Activated CD4-positive, alpha-beta T cell treated with anti-CD3 and anti-CD28 coated beads, Interleukin-2, amount 50 U/mL, for 4 hours (primary cell): Measurements from ENCODE around the gene PCDHB16.
"Not testable (repeated sequence)": the region's sequence is repeated elsewhere in the genome, so short reads cannot be mapped to it uniquely, and the experiment has no call there.

ENCODE experiments used
- DNase-seq, 2 experiments: peaks; one replicate each; pipeline ENCODE4 v3.0.0-alpha.2; 2020

PCDHB16 gene

DNA sequence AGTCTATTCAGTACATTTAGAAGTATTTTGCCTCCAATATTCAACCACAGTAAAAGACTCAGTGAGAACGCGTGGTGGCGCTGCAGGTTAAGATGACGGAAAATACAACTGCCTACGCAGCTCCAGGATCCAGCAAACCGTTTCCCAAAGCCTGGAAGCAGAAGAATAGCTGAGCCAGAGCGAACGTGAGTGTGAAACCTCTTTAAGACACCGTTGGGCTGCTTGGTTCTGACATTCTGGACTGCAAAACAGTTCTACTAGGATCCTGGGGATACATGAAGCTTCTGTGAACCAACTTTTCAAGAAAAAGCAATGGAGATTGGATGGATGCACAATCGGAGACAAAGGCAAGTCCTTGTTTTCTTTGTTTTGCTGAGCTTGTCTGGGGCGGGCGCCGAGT is at the start of gene PCDHB16:
Gene PCDHB16 (plus strand): TSS at position 140 of the 400 bp plus-strand sequence. CDS start 173 bp downstream, at position 313.
- no peak for DNase-seq

DNA sequence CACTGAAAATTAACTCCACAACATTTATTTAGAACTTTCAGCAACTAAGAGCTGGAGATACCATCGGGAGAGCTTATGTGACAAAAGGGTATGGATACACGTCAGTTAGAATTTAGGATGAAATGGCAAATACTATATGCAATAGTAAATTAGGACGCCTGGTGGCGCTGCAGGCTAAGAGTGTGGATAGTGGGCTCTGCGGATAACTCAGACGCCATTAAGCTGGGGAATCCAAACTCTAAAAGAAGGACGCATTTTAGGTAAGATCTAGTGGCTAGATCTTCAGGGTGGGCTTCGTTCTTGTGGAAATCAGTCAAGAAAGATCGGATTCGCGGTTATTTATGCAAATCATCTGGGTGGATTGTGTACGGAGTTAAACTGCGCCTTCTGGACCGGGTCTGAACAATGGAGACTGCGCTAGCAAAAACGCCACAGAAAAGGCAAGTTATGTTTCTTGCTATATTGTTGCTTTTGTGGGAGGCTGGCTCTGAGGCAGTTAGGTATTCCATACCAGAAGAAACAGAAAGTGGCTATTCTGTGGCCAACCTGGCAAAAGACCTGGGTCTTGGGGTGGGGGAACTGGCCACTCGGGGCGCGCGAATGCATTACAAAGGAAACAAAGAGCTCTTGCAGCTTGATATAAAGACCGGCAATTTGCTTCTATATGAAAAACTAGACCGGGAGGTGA is 47.0 kb upstream of the PCDHB16 start, which contains the start of gene PCDHB5:
Gene PCDHB5 (plus strand): TSS at position 177 of the 688 bp plus-strand sequence. CDS start 229 bp downstream, at position 406.
- DNase-seq: no peak

DNA sequence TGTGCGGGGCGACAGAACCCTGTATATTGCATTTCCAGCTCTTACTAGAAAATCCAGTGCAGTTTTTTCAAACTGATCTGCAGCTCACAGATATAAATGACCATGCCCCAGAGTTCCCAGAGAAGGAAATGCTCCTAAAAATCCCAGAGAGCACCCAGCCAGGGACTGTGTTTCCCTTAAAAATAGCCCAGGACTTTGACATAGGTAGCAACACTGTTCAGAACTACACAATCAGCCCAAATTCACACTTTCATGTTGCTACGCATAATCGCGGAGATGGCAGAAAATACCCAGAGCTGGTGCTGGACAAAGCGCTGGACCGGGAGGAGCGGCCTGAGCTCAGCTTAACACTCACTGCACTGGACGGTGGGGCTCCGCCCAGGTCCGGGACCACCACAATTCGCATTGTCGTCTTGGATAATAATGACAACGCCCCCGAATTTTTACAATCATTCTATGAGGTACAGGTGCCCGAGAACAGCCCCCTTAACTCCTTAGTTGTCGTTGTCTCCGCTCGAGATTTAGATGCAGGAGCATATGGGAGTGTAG is 46.4 kb upstream of the PCDHB16 start:
- DNase-seq: no peak

DNA sequence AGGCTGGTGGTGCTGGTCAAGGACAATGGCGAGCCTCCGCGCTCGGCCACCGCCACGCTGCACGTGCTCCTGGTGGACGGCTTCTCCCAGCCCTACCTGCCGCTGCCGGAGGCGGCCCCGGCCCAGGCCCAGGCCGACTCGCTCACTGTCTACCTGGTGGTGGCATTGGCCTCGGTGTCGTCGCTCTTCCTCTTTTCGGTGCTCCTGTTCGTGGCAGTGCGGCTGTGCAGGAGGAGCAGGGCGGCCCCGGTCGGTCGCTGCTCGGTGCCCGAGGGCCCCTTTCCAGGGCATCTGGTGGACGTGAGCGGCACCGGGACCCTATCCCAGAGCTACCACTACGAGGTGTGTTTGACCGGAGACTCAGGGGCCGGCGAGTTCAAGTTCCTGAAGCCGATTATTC is 44.8 kb upstream of the PCDHB16 start:
- not testable (repeated sequence) for DNase-seq

DNA sequence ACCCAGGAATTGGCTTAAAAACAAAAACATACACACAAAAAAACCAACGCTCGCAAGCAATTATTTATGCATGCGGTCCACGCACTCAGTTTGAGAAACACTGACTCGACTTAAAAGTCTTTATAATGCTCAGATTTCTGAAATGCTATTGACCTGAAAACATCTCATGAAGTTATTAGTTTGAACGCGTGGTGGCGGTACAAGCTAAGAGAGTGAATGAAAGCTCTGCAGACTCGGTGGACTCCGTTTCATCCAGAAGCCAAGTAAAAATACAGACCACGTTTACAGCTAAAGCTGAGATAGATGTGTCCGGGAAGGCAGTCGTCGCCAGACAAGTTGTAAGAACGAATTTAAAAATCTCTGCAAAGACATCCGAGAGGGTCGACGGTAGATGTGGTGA is 32.4 kb upstream of the PCDHB16 start, which contains the start of gene PCDHB6:
Gene PCDHB6 (plus strand): TSS at position 246 of the 400 bp plus-strand sequence. CDS start 201 bp downstream, outside the sequence.
- DNase-seq: no peak

DNA sequence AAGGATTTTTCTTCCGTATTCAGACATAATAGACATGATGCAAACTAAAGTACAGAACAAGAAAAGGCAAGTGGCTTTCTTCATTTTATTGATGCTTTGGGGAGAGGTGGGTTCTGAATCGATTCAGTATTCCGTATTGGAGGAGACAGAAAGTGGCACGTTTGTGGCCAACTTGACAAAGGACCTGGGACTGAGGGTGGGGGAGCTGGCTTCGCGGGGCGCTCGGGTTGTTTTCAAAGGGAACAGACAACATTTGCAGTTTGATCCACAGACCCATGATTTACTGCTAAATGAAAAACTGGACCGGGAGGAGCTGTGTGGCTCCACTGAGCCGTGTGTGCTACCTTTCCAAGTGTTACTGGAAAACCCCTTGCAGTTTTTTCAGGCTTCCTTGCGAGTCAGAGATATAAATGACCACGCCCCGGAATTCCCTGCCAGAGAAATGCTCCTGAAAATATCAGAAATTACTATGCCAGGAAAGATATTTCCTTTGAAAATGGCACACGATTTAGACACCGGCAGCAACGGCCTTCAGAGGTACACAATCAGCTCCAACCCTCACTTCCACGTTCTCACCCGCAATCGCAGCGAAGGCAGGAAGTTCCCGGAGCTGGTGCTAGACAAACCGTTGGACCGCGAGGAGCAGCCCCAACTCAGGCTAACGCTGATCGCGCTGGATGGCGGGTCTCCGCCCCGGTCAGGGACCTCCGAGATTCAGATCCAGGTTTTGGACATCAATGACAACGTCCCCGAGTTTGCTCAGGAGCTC is 31.8 kb upstream of the PCDHB16 start:
- DNase-seq: no peak

DNA sequence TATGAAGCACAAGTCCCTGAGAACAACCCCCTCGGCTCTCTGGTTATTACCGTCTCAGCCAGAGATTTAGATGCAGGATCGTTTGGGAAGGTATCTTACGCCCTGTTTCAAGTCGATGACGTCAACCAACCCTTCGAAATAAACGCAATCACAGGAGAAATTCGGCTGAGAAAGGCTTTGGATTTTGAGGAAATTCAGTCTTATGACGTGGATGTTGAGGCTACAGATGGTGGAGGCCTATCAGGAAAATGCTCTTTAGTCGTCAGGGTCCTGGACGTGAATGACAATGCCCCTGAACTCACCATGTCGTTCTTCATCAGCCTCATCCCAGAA is 31.2 kb upstream of the PCDHB16 start:
- DNase-seq: no peak

DNA sequence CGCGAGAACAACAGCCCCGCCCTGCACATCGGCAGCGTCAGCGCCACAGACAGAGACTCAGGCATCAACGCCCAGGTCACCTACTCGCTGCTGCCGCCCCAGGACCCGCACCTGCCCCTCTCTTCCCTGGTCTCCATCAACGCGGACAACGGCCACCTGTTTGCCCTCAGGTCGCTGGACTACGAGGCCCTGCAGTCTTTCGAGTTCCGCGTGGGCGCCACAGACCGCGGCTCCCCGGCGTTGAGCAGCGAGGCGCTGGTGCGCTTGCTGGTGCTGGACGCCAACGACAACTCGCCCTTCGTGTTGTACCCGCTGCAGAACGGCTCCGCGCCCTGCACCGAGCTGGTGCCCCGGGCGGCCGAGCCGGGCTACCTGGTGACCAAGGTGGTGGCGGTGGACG is 30.6 kb upstream of the PCDHB16 start:
- not testable (repeated sequence) for DNase-seq

DNA sequence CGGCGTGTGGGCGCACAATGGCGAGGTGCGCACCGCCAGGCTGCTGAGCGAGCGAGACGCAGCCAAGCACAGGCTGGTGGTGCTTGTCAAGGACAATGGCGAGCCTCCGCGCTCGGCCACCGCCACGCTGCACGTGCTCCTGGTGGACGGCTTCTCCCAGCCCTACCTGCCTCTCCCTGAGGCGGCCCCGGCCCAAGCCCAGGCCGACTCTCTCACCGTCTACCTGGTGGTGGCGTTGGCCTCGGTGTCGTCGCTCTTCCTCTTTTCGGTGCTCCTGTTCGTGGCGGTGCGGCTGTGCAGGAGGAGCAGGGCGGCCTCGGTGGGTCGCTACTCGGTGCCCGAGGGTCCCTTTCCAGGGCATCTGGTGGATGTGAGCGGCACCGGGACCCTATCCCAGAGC is 30.1 kb upstream of the PCDHB16 start:
- DNase-seq: not testable (repeated sequence)

DNA sequence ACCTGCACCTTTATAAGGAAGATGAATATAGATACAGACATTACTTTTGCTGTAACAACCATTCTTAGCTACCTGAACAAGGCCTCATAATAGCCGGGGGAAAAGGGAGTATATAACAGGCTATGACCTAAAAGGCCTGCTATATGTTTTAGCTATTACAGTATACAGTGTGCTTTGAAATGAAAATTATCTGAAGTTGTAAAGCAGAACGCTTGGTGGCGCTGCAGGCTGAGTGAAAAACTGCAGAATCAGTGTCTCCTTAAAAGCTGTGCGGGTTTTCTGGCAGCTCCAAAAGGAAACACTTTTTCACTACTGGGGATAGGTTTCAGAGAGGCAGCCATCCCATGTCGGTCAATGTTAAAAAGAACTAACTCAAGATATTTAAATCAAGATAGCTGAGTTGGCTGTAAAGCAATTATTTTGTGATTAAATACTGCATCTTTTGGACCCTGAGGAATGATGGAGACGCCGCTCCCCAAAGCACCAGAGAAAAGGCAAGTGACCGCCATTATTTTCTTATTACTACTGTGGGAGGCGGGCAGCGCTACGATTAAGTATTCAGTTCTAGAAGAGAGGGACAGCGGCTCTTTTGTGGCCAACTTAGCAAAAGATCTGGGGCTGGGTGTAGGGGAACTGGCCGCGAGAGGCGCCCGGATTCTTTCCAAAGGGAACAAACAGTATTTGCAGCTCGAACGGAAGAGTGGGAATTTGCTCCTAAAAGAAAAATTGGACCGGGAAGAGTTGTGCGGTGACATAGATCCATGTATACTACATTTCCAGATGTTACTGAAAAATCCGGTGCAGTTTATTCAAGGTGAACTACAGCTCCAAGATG is 26.4 kb upstream of the PCDHB16 start:
- DNase-seq: no peak

DNA sequence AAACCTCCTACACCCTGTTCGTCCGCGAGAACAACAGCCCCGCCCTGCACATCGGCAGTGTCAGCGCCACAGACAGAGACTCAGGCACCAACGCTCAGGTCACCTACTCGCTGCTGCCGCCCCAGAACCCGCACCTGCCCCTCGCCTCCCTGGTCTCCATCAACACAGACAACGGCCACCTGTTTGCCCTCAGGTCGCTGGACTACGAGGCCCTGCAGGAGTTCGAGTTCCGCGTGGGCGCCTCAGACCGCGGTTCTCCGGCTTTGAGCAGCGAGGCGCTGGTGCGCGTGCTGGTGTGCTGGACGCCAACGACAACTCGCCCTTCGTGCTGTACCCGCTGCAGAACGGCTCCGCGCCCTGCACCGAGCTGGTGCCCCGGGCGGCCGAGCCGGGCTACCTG is 24.8 kb upstream of the PCDHB16 start:
- DNase-seq: not testable (repeated sequence)

DNA sequence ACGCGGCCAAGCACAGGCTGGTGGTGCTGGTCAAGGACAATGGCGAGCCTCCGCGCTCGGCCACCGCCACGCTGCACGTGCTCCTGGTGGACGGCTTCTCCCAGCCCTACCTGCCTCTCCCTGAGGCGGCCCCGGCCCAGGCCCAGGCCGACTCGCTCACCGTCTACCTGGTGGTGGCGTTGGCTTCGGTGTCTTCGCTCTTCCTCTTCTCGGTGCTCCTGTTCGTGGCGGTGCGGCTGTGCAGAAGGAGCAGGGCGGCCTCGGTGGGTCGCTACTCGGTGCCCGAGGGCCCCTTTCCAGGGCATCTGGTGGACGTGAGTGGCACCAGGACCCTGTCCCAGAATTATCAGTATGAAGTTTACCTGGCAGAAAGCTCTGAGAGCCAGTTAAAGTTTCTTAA is 24.3 kb upstream of the PCDHB16 start:
- DNase-seq: not testable (repeated sequence)

DNA sequence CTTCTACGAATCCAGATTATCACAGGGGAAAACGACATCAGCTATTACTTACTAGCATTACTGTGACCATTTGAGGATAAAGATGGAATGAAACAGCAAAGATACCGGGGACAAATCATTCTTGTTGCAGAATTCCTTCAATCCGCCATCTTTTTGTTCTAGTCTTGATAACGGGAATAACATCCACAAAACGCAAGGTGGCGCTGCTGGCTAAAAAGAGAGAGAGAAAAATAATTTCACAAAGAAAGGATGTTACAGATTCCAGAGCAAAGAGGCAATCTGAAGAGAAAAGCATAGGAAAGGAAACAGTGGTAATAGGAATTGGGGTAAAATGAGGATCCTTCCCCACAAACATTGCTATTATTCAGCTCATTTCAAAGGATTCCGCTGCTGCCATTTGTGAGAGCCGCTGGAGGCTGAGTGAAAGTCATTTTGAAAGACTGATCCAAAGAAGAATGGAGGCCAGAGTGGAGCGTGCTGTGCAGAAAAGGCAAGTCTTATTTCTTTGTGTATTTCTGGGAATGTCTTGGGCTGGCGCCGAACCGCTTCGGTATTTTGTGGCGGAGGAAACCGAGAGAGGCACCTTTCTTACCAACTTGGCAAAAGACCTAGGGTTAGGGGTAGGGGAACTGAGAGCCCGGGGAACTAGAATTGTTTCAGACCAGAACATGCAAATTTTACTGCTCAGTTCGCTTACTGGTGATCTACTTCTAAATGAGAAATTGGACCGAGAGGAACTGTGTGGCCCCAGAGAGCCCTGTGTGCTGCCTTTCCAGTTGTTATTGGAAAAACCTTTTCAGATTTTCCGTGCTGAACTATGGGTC is 9.6 kb upstream of the PCDHB16 start, which contains the start of gene PCDHB7:
Gene PCDHB7 (plus strand): TSS at position 264 of the 824 bp plus-strand sequence. CDS start 192 bp downstream, at position 456.
- DNase-seq: no peak

DNA sequence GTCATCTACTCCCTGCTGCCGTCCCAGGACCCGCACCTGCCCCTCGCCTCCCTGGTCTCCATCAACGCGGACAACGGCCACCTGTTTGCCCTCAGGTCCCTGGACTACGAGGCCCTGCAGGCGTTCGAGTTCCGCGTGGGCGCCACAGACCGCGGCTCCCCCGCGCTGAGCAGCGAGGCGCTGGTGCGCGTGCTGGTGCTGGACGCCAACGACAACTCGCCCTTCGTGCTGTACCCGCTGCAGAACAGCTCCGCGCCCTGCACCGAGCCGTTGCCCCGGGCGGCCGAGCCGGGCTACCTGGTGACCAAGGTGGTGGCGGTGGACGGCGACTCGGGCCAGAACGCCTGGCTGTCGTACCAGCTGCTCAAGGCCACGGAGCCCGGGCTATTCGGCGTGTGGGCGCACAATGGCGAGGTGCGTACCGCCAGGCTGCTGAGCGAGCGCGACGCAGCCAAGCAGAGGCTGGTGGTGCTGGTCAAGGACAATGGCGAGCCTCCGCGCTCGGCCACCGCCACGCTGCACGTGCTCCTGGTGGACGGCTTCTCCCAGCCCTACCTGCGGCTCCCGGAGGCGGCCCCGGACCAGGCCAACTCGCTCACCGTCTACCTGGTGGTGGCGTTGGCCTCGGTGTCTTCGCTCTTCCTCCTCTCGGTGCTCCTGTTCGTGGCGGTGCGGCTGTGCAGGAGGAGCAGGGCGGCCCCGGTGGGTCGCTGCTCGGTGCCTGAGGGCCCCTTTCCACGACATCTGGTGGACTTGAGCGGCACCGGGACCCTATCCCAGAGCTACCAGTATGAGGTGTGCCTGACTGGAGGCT is 7.7 kb upstream of the PCDHB16 start:
- DNase-seq: not testable (repeated sequence)

DNA sequence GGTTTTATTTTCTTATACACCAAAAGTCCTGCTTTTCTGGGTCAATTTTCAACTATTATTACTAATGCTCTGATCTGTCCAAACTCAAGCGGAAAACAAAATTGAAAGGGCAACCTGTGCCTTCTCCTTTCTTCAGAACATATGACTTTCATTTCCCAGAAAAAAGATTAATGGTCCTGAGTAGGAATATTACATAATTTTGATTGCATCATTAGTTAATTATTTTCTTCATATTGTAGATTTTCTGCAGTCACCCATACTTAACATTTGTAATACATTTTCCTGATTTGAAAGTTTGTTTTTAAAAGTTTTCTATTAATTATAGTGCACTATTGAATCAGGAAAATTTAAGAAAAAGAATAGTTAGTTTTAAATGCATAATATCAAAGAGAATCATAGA is 6.3 kb upstream of the PCDHB16 start:
- no peak for DNase-seq

DNA sequence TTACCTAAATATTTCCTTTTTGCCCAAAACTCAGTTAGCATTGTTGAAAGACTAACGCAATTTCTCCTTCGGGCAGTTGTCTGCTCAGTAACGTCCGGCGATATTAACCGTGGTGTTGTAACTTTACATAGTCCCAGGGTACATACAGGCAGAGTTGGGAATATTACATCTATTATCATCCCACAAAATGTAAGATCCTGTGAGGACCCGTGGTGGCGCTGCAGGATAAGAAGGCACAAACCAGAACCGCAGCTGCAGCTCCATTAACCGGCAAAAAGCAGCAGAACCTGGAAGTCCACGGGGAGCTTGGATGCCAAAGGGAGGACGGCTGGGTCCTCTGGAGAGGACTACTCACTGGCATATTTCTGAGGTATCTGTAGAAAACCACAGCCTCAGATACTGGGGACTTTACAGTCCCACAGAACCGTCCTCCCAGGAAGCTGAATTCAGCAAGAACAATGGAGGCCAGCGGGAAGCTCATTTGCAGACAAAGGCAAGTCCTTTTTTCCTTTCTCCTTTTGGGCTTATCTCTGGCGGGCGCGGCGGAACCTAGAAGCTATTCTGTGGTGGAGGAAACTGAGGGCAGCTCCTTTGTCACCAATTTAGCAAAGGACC is 4.5 kb upstream of the PCDHB16 start, which contains the start of gene PCDHB8:
Gene PCDHB8 (plus strand): TSS at position 214 of the 615 bp plus-strand sequence. CDS start 245 bp downstream, at position 459.
- not testable (repeated sequence) for DNase-seq

DNA sequence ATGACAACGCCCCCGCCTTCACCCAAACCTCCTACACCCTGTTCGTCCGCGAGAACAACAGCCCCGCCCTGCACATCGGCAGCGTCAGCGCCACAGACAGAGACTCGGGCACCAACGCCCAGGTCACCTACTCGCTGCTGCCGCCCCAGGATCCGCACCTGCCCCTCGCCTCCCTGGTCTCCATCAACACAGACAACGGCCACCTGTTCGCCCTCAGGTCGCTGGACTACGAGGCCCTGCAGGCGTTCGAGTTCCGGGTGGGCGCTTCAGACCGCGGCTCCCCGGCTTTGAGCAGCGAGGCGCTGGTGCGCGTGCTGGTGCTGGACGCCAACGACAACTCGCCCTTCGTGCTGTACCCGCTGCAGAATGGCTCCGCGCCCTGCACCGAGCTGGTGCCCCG is 2.8 kb upstream of the PCDHB16 start:
- DNase-seq: not testable (repeated sequence)

DNA sequence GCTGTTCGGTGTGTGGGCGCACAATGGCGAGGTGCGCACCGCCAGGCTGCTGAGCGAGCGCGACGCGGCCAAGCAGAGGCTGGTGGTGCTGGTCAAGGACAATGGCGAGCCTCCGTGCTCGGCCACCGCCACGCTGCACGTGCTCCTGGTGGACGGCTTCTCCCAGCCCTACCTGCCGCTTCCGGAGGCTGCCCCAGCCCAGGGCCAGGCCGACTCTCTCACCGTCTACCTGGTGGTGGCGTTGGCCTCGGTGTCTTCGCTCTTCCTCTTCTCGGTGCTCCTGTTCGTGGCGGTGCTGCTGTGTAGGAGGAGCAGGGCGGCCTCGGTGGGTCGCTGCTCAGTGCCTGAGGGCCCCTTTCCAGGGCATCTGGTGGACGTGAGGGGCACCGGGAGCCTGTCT is 2.3 kb upstream of the PCDHB16 start:
- DNase-seq: not testable (repeated sequence)

DNA sequence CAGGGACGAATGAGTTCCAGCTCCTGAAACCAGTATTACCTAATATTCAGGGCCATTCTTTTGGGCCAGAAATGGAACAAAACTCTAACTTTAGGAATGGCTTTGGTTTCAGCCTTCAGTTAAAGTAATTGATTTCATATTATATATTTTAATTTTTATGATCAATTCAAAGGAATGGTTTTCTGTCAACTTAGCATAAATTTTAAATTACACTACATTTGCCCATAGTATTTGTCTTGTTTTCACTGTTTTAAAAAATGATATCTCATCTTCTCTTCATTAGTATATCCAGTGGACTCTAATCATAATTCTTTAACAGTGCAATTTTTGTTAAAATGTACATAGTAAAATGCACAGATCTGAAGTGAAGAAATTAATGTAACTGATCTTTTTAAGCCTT is 1.9 kb upstream of the PCDHB16 start:
- no peak for DNase-seq
